Kidney epithelial cell (primary cell): Measurements from ENCODE around the gene FMO3. TPM values are rescaled to one million over a fixed set of nuclear protein-coding genes. Genes with fewer than 3 reads are reported as not detected.

Experiments
- DNase-seq: peaks from one replicate; pipeline ENCODE4 v3.0.0-alpha.2; 2010; ENCODE audit warnings: low read depth
- H3K27me3 ChIP-seq: 2 replicates; pipeline ENCODE4 v1.6.0; 2011; ENCODE audit warnings: low read length; ENCODE audit not compliant: control insufficient read depth, insufficient read depth
- H3K36me3 ChIP-seq: 2 replicates; pipeline ENCODE4 v1.5.1; 2011; ENCODE audit warnings: low read length; ENCODE audit not compliant: control insufficient read depth, insufficient read depth
- H3K4me3 ChIP-seq: 2 replicates; pipeline ENCODE4 v1.5.1; 2011; ENCODE audit warnings: low read depth, mild to moderate bottlenecking, control low read depth, low read length
- total RNA-seq: library from RNA; depleted of rRNA; stranded (reverse); fragments of >200 nt; gene quantifications from 2 replicates; pipeline ENCODE4 v1.2.3, GENCODE V29; 2015
- TF ChIP-seq, protein P1 (sequence below): IDR thresholded peaks from 2 replicates; pipeline ENCODE4 v1.5.1; 2011; ENCODE audit warnings: mild to moderate bottlenecking, moderate library complexity, low read length, control low read depth, inconsistent platforms; ENCODE audit not compliant: insufficient read depth, poor library complexity, severe bottlenecking

Gene FMO3
- total RNA-seq, 1 donor from 2014 or later, result not detected

DNA sequence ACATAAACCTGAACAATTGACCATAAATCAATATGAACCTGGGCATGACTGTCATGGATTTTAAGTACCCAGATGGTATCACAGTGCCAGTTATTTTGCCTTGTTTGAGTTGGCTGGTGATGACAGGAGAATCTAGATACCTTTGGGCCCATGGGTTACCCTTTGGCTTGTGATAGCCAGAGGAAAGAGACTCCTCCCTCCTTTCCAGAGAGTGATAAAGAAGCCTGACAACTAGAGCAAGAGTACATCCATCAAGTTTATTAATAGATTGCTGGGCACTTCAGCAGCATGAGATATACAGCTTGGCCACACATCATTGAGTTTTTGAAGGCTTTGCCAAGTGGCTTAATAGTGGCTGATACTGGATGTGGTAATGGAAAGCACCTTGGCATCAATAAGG lies 6.6 kb upstream of the FMO3 start:
- no peak for DNase-seq
- Histone ChIP-seq H3K36me3 (no peaks in the 10 kb centered on the region), H3K27me3 (no peaks in the 10 kb centered on the region), H3K4me3 (no peak overlapping the region)
- TF ChIP-seq, protein P1, sequence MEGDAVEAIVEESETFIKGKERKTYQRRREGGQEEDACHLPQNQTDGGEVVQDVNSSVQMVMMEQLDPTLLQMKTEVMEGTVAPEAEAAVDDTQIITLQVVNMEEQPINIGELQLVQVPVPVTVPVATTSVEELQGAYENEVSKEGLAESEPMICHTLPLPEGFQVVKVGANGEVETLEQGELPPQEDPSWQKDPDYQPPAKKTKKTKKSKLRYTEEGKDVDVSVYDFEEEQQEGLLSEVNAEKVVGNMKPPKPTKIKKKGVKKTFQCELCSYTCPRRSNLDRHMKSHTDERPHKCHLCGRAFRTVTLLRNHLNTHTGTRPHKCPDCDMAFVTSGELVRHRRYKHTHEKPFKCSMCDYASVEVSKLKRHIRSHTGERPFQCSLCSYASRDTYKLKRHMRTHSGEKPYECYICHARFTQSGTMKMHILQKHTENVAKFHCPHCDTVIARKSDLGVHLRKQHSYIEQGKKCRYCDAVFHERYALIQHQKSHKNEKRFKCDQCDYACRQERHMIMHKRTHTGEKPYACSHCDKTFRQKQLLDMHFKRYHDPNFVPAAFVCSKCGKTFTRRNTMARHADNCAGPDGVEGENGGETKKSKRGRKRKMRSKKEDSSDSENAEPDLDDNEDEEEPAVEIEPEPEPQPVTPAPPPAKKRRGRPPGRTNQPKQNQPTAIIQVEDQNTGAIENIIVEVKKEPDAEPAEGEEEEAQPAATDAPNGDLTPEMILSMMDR, result no peak

DNA sequence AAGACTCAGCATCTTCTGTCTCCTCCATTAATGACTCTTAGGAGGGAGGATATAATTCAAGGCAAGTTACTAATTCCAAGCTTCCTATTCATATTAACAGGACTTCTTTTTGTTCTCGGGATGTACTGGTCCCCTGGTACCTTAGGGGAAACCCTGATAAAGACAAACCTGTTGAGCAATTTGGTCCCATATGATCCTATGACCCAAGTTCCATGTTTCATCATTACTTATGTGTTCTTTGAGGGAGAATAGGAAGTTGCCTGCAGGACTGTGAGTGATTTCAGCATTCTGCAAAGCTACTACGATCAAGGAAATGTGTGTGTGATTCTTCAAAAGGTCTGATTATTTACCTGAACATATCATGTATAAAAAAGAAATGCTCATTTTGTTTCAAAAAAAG lies 5.8 kb upstream of the FMO3 start:
- Histone ChIP-seq H3K36me3 (no peaks in the 10 kb centered on the region), H3K4me3 (no peak overlapping the region), H3K27me3 (no peaks in the 10 kb centered on the region)
- DNase-seq, result no peak
- TF ChIP-seq, protein P1, result no peak

DNA sequence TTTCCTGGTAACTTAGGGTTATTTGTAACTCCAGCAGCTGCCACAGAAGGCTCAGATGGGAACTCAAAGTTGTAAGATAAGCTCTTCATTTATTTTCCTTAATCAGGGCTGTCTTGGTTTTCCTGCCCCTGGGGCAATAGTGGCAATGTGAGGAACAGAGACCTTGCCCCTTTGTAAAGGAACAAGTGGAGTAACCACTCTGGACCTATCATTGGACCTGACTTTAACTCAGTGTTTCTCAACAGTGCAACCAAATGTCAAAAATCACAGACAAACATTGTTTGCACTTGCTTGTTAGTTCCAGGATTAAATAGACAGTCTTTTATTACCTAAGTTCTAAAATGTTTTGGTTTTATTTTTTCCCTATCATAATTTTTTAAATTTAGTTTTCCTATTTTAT lies 2.8 kb upstream of the FMO3 start:
- no peaks in the 10 kb centered on the region for H3K36me3 ChIP-seq
- H3K4me3 ChIP-seq, result no peak overlapping the region
- DNase-seq, result no peak
- TF ChIP-seq, protein P1, result no peak
- no peaks in the 10 kb centered on the region for H3K27me3 ChIP-seq

DNA sequence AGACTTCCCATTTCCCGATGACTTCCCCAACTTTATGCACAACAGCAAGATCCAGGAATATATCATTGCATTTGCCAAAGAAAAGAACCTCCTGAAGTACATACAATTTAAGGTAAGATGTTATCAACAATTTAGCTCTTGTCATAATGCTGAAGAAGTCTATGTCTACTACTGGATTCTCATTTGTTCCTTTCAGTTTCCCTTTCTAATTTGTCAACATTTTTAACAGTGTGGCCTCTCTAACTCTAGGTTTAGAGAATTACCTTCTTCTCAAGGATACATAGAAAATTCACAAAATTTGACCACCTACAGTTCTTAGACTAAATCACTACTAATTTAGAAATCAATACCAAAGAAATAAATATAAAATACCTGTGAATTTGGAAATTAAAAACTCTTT lies 13.2 kb downstream of the FMO3 start:
- Histone ChIP-seq H3K36me3 (no peaks in the 10 kb centered on the region), H3K27me3 (no peaks in the 10 kb centered on the region), H3K4me3 (no peak overlapping the region)
- no peak for DNase-seq
- TF ChIP-seq, protein P1, result no peak

DNA sequence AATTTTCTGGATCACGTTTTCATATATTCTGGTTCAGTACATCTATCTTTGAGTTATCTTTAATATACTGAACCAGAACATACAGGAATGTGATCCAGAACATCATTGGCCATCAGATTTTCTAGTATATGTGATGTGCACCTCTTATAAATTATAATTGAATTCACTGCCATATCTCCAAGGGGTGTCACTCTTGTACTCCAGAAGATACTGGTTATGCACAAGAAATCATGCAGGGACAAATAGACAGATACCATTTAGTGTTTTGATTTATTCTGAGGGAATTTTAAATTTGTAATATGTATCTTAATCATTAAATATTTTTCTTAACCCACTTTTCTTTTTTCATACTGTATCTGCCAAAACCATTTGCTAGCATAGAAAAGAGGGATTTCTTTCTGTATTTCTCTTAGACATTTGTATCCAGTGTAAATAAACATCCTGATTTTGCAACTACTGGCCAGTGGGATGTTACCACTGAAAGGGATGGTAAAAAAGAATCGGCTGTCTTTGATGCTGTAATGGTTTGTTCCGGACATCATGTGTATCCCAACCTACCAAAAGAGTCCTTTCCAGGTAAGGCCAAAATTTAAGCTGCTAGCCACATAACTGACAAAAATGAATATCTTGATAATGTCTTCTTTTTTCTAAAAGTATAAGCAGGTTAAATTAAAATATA lies 16.7 kb downstream of the FMO3 start:
- Histone ChIP-seq H3K4me3 (no peak overlapping the region), H3K27me3 (no peaks in the 10 kb centered on the region), H3K36me3 (no peaks in the 10 kb centered on the region)
- TF ChIP-seq, protein P1, result no peak
- DNase-seq, result no peak

DNA sequence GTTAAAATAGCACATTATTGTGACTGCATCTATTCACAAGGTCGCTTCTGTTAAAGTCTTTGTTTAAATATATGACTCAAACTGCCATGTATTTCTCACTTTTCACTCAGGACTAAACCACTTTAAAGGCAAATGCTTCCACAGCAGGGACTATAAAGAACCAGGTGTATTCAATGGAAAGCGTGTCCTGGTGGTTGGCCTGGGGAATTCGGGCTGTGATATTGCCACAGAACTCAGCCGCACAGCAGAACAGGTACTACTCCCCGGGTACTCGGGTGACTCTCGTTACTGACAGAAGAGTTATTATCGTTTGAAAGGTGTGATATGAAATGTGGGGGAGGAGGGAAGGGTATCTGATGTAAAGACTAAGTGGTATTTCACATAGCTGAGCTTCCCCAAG lies 17.3 kb downstream of the FMO3 start:
- TF ChIP-seq, protein P1, result no peak
- no peaks in the 10 kb centered on the region for H3K27me3 ChIP-seq
- no peaks in the 10 kb centered on the region for H3K36me3 ChIP-seq
- no peak for DNase-seq
- H3K4me3 ChIP-seq, result no peak overlapping the region
